Memory B cell (primary cell): ENCODE results near the gene ZNF519.
"Not testable (repeated sequence)": the region's sequence is repeated elsewhere in the genome, so short reads cannot be mapped to it uniquely, and the experiment has no call there.

Experiments used
- ATAC-seq: fragments of 150-1000 bp; cut with Tn5 transposase; 2 replicates; pipeline ENCODE4 v1.10.0; 2021; ENCODE audit warnings: low read depth, mild to moderate bottlenecking, moderate library complexity
- DNase-seq, 2 donors: peaks; one replicate each; pipeline ENCODE4 v3.0.0; 2022; ENCODE audit warnings: low spot score in 2 of 2
- H3K27ac Mint-ChIP-seq: one replicate; pipeline ENCODE4 v1.8.0; 2022; ENCODE audit warnings: mild to moderate bottlenecking, moderate library complexity, mixed read lengths
- H3K27me3 Mint-ChIP-seq: one replicate; pipeline ENCODE4 v1.8.0; 2022; ENCODE audit warnings: mixed read lengths
- H3K36me3 Mint-ChIP-seq: one replicate; pipeline ENCODE4 v1.8.0; 2022; ENCODE audit warnings: mild to moderate bottlenecking, mixed read lengths
- H3K4me1 Mint-ChIP-seq: one replicate; pipeline ENCODE4 v1.8.0; 2022; ENCODE audit warnings: mixed read lengths
- H3K4me3 Mint-ChIP-seq: one replicate; pipeline ENCODE4 v1.8.0; 2022; ENCODE audit warnings: mild to moderate bottlenecking, moderate library complexity, mixed read lengths
- H3K9me3 Mint-ChIP-seq: one replicate; pipeline ENCODE4 v1.8.0; 2022; ENCODE audit warnings: mixed read lengths

The ZNF519 gene

GRCh38 chr18:14132271-14132700 is at the start of gene ZNF519:
Gene ZNF519 (minus strand): TSS chr18:14132435. CDS start chr18:14132277, 158 bp downstream.
- H3K36me3 Mint-ChIP-seq, H3K27me3 Mint-ChIP-seq, H3K9me3 Mint-ChIP-seq: not testable (repeated sequence)
- ATAC-seq (peak; percentile 99), DNase-seq (peak; percentile 67 to 83)
- Mint-ChIP-seq H3K27ac (peak within 1 kb of the TSS; percentile 65), H3K4me3 (peak within 1 kb of the TSS; percentile 93), H3K4me1 (peaks cover 11% of the 10 kb centered on the region)

GRCh38 chr18:14179306-14179705 is 47.1 kb upstream of the ZNF519 start:
- H3K27ac Mint-ChIP-seq = peak overlapping the region; percentile 72
- no peaks in the 10 kb centered on the region for H3K9me3 Mint-ChIP-seq
- H3K27me3 Mint-ChIP-seq = no peaks in the 10 kb centered on the region
- H3K4me3 Mint-ChIP-seq = peak overlapping the region; percentile 96
- peak; percentile 28 for ATAC-seq
- no peak for DNase-seq
- H3K4me1 Mint-ChIP-seq = no peaks in the 10 kb centered on the region
- no peaks in the 10 kb centered on the region for H3K36me3 Mint-ChIP-seq

GRCh38 chr18:14178321-14179196 is 46.3 kb upstream of the ZNF519 start:
- H3K36me3 Mint-ChIP-seq, H3K9me3 Mint-ChIP-seq, H3K27me3 Mint-ChIP-seq, H3K4me1 Mint-ChIP-seq: not testable (repeated sequence)
- Mint-ChIP-seq H3K27ac (peak overlapping the region; percentile 72), H3K4me3 (peak overlapping the region; percentile 96)
- ATAC-seq = peak; percentile 88
- DNase-seq = peak; percentile 61 to 67

GRCh38 chr18:14177540-14178320 is 45.5 kb upstream of the ZNF519 start:
- H3K27ac Mint-ChIP-seq, ATAC-seq: not testable (repeated sequence)

GRCh38 chr18:14175404-14175803 is 43.2 kb upstream of the ZNF519 start:
- not testable (repeated sequence) for DNase-seq, H3K27me3 Mint-ChIP-seq, H3K4me1 Mint-ChIP-seq, H3K9me3 Mint-ChIP-seq, H3K27ac Mint-ChIP-seq, H3K36me3 Mint-ChIP-seq, ATAC-seq, H3K4me3 Mint-ChIP-seq

More at GRCh38 chr18:14177540-14178320, 45.5 kb upstream of the ZNF519 start:
- not testable (repeated sequence) for H3K4me1 Mint-ChIP-seq, H3K36me3 Mint-ChIP-seq, H3K9me3 Mint-ChIP-seq, H3K27me3 Mint-ChIP-seq, DNase-seq
- peak overlapping the region; percentile 96 for H3K4me3 Mint-ChIP-seq

- Mint-ChIP-seq H3K27me3 (no peaks in the 10 kb centered on the region), H3K36me3 (no peaks in the 10 kb centered on the region), H3K4me1 (peaks cover 5% of the 10 kb centered on the region), H3K9me3 (no peaks in the 10 kb centered on the region), H3K27ac (no peak overlapping the region), H3K4me3 (no peak overlapping the region)
- no peak for DNase-seq
- ATAC-seq = no peak
Observed at GRCh38 chr18:14174706-14175085, 42.5 kb upstream of the ZNF519 start.

GRCh38 chr18:14174002-14174705 is 41.9 kb upstream of the ZNF519 start:
- DNase-seq, ATAC-seq, H3K27me3 Mint-ChIP-seq, H3K4me3 Mint-ChIP-seq, H3K9me3 Mint-ChIP-seq, H3K4me1 Mint-ChIP-seq, H3K36me3 Mint-ChIP-seq, H3K27ac Mint-ChIP-seq: not testable (repeated sequence)

- not testable (repeated sequence) for H3K27ac Mint-ChIP-seq, H3K4me3 Mint-ChIP-seq, H3K9me3 Mint-ChIP-seq, ATAC-seq, H3K4me1 Mint-ChIP-seq, DNase-seq, H3K36me3 Mint-ChIP-seq, H3K27me3 Mint-ChIP-seq
Observed at GRCh38 chr18:14173116-14173951, 41.1 kb upstream of the ZNF519 start.

GRCh38 chr18:14172142-14173115 is 40.2 kb upstream of the ZNF519 start:
- H3K27me3 Mint-ChIP-seq, H3K4me1 Mint-ChIP-seq, H3K36me3 Mint-ChIP-seq, DNase-seq, ATAC-seq, H3K9me3 Mint-ChIP-seq, H3K27ac Mint-ChIP-seq, H3K4me3 Mint-ChIP-seq: not testable (repeated sequence)

GRCh38 chr18:14171301-14172141 is 39.3 kb upstream of the ZNF519 start:
- H3K4me3 Mint-ChIP-seq, DNase-seq, H3K27ac Mint-ChIP-seq, H3K9me3 Mint-ChIP-seq, H3K27me3 Mint-ChIP-seq, H3K4me1 Mint-ChIP-seq, H3K36me3 Mint-ChIP-seq, ATAC-seq: not testable (repeated sequence)

- not testable (repeated sequence) for H3K36me3 Mint-ChIP-seq, DNase-seq, ATAC-seq, H3K4me1 Mint-ChIP-seq, H3K27ac Mint-ChIP-seq, H3K4me3 Mint-ChIP-seq, H3K9me3 Mint-ChIP-seq, H3K27me3 Mint-ChIP-seq
Observed at GRCh38 chr18:14170367-14171036, 38.3 kb upstream of the ZNF519 start.
